GM12892 (cell line): ENCODE results near the gene ATF6.

Source experiments
- POLR2A ChIP-seq: IDR thresholded peaks from 2 replicates; pipeline ENCODE4 v1.6.1; 2011; ENCODE audit warnings: low read depth, low read length, control low read depth
- POLR2AphosphoS5 ChIP-seq: IDR thresholded peaks from 2 replicates; pipeline ENCODE4 v1.6.1; 2011; ENCODE audit warnings: low read depth, low read length, control low read depth

DNA sequence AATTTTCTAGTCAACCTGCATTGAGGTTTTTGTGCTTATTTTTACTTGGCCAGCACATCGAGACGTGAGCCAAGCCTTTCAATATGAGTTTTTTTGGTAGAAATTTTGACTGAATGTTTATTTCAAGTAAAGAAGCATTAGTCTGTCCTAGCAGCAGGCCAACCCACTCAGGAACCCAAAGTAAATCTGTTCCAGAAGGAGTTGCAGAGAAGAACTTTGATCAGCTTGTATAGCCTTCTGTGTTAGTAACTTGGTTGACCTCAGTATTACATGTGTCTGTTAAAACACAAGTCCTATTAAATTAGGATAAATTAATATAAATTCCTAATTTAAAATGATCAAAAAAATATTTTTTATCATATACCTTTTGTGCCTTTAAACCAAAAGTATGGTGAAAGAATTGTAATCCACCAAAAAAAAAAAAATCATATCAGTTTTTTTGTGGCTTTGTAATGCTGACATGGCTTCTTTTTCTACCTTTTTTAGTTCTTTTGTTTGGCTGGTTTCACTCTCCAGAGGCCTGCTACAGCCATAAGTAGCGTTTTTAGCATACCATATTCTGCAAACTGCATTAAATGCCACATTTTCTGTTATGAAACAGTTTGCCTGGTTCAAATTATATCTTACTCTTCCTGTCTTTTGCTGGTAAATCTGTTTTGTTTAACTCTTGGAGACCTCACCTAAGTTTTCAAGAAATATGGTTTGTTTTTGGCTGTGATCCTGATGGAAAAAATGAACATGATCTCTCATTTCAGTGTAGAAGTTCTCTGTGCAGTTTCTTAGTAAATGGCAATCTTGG is 39.5 kb downstream of the ATF6 start:
- TF ChIP-seq POLR2AphosphoS5 (no peak), POLR2A (no peak)
